Measurements from ENCODE around the gene C10orf53.

Gene C10orf53

DNA sequence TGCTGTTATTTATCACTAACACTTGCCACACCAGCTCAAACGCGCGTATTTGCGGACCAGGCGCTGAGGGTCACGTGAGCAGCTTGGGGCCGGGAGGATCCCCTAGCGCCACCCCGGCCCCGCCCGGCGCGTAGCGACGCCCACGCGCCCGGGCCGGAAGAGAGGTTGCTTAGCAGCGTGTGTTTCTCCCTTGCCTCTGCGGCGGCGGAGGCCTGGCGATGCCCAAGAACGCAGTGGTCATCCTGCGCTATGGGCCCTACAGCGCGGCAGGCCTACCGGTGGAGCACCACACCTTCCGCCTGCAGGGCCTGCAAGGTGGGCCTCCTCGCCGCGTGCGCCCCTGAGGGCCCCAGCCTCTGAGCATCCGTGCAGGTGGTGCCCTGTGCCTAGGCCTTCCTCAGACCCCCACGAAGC, at the start of gene C10orf53:
Gene C10orf53, plus strand, starts transcription at position 172 of the 414 bp plus-strand sequence. Its CDS starts 47 bp downstream, at position 219.
- DNase-seq (ENCODE audit: low spot score), result no peak

- DNase-seq (ENCODE audit: low spot score), result peak; percentile 41
Observed at GRCh38 chr10:49631975-49632374, 47.5 kb upstream of the C10orf53 start.

DNA sequence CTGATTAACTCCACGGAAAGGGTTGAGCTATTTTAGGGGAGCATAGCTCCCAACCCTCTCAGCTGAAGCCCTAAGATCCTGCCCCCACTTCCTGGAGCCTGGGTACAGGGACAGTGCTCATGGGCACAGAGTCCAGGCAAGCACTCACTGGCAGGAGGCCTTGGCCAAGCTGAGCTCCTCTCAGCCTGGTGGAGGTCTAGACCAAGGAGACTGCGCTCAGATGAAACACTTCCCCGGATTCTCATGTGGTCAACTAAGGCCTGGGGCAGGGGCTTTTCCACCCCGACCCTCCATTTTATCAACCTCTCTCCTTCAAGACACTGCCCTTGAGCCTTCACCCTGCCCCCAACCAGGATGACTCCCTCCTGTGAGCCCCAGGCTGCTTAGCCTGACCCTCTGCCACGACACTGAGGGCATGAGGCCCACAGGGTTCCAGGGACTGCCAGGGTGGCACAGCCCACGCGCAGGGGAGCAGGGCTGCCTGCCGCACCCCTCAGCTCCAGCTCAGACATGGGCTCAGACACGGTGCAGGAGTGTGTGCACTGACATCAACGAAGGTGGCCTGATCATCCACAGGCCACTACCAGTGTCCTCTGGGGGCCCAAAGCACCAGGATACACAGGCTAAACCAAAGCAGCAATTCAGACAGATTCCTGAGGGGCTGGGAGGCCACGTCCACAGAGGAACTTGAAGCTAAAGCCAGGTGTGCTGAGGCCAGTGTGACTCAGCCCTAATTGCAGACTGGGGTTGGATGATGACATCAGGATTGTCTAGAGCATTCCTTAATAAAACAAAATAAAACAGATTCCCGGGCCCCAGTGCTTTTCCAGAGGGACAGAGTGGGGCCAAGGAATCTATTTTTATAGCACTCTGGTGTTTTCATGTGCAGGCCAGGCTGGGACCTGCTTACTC, 46.8 kb upstream of the C10orf53 start:
- DNase-seq (ENCODE audit: low spot score), result peak; percentile 62

DNA sequence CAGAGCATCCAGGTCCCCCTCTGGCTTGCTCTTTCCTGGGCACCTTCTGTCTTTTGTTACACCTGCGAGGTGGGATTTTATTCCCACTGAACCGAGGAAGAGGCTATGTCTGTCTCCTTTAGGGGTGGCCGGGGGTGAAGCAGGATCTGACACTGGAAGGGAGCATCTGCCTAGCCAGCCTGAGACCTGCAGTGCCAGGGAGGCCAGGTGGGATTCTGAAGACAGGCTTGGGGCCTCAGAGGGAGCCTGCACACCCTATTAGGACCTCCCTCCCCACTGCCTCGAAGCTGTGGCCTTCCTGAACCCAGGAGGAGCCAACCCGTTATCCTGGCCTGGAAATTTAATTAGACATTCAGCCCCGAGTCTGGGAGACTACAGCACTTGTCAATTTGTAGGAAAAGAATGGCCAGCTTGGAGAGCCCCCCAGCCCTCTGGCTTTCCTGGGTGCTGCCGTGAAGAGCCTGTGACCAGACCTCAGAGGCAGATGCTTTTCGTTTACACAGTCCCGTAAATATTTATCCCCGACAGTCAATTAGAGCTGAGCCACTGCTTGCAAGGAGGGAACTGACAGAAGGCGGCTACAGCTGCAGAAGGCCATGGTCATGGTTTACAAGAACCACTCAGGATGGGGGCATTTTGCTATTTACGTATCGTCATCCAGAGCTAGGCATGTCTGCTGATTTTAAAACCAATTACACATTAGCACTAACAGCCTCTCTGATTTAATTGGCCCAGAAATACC, 46.0 kb upstream of the C10orf53 start:
- peak; percentile 38 for DNase-seq (ENCODE audit: low spot score)

GRCh38 chr10:49634069-49634660, 45.3 kb upstream of the C10orf53 start:
- peak; percentile 37 for DNase-seq (ENCODE audit: low spot score)

- DNase-seq (ENCODE audit: low spot score), result peak; percentile 25
Observed at GRCh38 chr10:49642311-49642710, 37.1 kb upstream of the C10orf53 start.

DNA sequence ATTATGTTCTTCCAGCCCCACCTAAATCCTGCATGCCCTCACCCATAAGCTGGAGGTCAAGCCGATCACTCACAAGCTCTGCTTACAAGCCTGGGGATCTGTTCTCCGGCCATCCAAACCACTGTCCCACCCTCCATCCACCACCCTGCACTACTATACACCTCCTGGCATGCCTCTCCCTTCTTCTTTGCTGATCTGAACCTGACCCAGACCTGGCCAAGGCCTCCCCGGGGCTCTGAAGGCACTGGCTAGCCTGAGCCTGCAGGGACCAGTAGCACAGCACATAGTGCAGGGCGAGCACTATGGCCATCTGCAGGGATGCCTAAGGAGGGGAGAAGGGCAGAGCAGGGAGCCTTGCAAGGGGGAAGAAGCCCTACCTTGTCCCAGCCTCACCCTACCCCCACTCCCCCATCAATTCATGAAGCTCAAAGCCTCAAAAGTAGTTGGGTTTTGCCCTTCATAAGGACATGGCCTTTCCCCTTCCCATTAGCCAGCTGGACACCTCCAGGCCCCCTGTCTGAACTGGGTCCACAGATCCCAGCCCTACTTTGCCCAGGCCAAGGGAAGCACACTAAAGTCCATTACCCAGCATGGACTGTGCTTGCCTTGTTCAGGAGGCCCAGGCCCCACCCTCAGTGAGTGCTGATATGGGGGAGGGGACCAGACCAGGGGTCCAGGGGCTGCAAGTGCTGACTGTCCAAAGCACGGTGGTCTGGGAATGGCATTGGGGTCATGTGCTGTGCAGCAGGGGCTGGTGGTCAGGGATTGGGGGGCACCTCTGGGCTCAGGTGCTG, 36.0 kb upstream of the C10orf53 start:
- DNase-seq (ENCODE audit: low spot score), result peak; percentile 52

DNA sequence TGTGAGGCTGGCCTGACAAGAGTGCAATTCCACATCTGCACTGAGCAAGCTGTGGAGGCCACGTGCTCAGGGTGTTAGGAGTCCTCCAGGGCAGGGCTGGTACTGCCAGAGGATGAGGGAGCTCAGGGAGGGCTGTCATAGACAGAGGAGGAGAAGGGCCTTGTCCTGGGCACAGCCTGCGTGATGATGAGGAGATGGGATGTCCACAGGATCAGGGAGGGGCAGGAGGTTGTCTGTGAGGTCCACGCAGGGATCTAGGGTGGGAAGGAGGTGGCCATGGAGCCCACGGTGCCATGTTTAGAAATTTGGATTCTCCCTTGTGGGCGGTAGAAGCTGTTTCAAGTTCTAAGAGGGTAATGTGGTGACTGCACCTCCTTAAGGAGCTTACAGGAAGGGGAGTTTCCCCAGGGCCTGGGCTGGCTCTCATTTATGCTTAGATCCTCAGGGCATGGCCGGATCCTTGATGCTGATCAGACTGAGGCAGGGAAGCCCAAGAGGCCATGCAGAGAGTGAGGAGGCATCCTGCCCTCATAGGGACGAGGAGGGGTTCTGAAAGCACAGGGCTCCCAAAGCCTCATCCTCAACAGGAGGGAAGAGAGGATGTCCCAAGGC, 35.3 kb upstream of the C10orf53 start:
- peak; percentile 40 for DNase-seq (ENCODE audit: low spot score)

- peak; percentile 33 for DNase-seq (ENCODE audit: low spot score)
Observed at GRCh38 chr10:49645417-49645816, 34.0 kb upstream of the C10orf53 start.

- peak; percentile 55 for DNase-seq (ENCODE audit: low spot score)
Observed at GRCh38 chr10:49645871-49646870, 33.3 kb upstream of the C10orf53 start.

DNA sequence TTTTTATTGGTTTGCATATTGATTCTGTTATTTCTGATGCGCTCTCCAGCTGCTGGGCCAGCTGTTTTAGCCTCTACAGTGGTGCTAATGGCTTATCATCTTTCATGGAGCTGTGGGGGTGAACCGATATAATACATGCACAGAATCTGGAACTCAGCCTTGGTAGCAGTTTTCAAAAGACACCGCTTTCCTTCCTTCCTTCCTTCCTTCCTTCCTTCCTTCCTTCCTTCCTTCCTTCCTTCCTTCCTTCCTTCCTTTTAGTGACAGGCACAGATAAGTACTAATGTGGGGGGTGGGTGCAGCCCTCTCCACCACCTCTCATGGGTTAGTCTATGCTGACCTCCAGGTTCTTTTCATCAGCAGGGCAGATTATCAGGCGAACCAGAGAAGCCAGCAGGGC, 31.9 kb upstream of the C10orf53 start:
- DNase-seq (ENCODE audit: low spot score), result no peak

DNA sequence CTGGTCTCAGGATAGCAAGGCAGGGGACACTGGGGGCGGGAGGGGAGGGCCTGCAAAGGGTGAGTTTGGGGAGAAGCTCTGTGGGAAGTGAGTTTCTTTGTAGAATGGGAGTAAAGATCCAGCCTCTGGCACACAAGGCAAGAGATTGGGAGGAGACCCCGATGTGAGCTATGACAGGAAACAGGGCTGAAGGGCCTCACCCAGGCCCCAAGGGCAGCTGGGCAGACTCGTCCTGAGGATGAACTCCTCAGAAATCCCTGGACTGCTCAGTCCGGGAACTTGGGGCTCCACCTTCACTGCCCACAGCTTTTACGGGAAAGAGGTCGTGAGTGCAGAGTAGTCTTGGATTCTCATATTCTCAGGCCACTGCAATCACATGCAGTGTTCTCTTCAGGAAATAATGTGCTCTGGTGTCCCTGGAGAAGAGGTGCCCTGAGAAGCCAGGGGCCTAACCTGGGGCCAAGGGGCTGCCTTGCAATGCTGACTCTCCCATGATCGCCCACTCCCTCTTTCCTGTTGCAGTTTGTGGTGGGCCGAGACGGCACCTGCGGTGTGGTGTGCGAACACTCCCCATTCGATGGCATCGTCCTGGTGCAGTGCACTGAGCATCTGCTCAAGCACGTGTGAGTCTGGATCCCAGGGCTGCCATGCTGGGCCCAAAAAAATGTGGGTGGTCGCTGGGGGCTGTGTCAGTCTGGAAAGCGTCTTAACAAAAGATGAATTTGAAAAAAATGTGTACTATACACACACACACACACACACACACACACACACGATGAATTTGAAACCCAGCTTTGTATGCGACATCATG, 31.3 kb upstream of the C10orf53 start:
- peak; percentile 45 for DNase-seq (ENCODE audit: low spot score)

- DNase-seq (ENCODE audit: low spot score), result peak; percentile 46
Observed at GRCh38 chr10:49649294-49649693, 30.2 kb upstream of the C10orf53 start.

- DNase-seq (ENCODE audit: low spot score), result peak; percentile 51
Observed at GRCh38 chr10:49649936-49650723, 29.3 kb upstream of the C10orf53 start.

DNA sequence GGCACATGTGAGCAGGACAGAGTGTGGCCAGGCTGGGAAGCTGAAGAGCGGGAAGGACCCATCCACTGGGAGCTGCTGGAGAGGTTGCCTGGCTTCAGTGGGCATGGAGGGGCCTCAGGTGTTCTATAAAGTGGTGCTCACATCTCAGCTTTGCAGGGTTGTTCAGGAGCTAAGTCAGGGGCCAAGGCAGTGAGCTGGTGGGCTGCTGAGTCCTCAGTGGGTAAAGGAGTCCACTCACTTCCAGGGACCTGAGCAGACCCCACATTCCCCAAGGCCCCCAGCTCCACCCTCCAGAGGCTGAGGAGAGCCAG, 28.8 kb upstream of the C10orf53 start:
- DNase-seq (ENCODE audit: low spot score), result peak; percentile 22

GRCh38 chr10:49651039-49651835, 28.2 kb upstream of the C10orf53 start:
- no peak for DNase-seq (ENCODE audit: low spot score)

- no peak for DNase-seq (ENCODE audit: low spot score)
Observed at GRCh38 chr10:49651917-49652316, 27.5 kb upstream of the C10orf53 start.
